Measurements from ENCODE around the gene UBXN10. TPM values are rescaled to one million over a fixed set of nuclear protein-coding genes. Genes with fewer than 3 reads are reported as not detected.
"Not testable (repeated sequence)": the region's sequence is repeated elsewhere in the genome, so short reads cannot be mapped to it uniquely, and the experiment has no call there.

Gene UBXN10
- total and polyA plus RNA-seq, 7 donors: 0.04 to 0.48 (median 0.17) TPM

DNA sequence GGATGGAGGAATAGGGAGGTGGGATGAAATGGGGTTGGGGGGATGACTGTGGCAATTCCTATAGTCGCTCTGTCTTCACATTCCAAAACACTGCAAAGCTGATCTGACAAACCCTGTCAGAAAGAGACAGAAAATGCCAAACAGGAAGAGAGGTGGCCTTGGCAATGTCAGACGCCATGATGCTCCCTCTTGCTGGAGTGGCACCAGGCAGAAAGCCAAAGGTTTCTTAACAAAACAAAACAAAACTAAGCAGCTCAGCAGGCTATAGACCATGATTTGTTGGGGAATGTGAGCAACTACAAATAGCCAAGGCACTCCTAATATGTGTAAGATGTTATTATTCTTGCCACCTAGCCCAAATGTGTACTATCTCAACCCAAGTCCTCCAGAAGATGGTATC is 43.3 kb downstream of the UBXN10 start:
- Histone ChIP-seq H3K4me1 (no peaks in the 10 kb centered on the region), H3K9me3 (no peaks in the 10 kb centered on the region), H3K27ac (no peak overlapping the region), H3K36me3 (ENCODE audit: insufficient read depth in 1 of 2, low read depth in 1 of 2) (no peaks in the 10 kb centered on the region), H3K4me3 (no peak overlapping the region), H3K27me3 (ENCODE audit: insufficient read depth in 3 of 3, low read length in 2 of 3) (peaks cover 0 to 34% (median 7%) of the 10 kb centered on the region in 3 donors)
- no peak for DNase-seq
- no peak for ATAC-seq
- TF ChIP-seq, protein P1, sequence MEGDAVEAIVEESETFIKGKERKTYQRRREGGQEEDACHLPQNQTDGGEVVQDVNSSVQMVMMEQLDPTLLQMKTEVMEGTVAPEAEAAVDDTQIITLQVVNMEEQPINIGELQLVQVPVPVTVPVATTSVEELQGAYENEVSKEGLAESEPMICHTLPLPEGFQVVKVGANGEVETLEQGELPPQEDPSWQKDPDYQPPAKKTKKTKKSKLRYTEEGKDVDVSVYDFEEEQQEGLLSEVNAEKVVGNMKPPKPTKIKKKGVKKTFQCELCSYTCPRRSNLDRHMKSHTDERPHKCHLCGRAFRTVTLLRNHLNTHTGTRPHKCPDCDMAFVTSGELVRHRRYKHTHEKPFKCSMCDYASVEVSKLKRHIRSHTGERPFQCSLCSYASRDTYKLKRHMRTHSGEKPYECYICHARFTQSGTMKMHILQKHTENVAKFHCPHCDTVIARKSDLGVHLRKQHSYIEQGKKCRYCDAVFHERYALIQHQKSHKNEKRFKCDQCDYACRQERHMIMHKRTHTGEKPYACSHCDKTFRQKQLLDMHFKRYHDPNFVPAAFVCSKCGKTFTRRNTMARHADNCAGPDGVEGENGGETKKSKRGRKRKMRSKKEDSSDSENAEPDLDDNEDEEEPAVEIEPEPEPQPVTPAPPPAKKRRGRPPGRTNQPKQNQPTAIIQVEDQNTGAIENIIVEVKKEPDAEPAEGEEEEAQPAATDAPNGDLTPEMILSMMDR (IDR thresholded peaks at IDR 0.05): no peak
- intact Hi-C loops (cut with DNase I): no loop called here
- 54 to 75% (median 59%) methylated on average over 2 of the region's 2 CpGs for WGBS, 3 donors

DNA sequence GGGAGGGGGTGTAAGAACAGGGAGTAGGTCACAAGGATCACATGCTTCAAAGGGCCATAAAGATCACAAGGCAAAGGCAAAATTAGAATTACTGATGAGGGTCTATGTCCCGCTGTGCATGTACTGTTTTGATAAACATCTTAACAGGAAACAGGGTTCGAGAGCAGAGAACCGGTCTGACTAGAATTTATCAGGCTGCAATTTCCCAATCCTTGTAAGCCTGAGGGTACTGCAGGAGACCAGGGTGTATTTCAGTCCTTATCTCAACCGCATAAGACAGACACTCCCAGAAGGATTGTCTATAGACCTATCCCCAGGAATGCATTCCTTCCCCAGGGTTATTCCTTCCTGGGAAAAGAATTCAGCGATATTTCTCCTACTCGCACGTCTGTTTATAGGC is 46.7 kb downstream of the UBXN10 start:
- intact Hi-C loops (cut with DNase I): loop anchor here in 1 of 2 donors (5.0 kb wide), 1 partner anchor 260 kb away; no protein-coding TSS in a partner anchor
- WGBS, 3 donors: 50 to 61% (median 55%) methylated on average over 7 of the region's 7 CpGs
- H3K27me3 ChIP-seq (ENCODE audit: insufficient read depth in 3 of 3, low read length in 2 of 3): peaks cover 0 to 24% (median 4%) of the 10 kb centered on the region in 3 donors
- H3K4me1 ChIP-seq; H3K9me3 ChIP-seq; H3K4me3 ChIP-seq; H3K36me3 ChIP-seq (ENCODE audit: insufficient read depth in 1 of 2, low read depth in 1 of 2); ATAC-seq; DNase-seq; H3K27ac ChIP-seq: not testable (repeated sequence)

DNA sequence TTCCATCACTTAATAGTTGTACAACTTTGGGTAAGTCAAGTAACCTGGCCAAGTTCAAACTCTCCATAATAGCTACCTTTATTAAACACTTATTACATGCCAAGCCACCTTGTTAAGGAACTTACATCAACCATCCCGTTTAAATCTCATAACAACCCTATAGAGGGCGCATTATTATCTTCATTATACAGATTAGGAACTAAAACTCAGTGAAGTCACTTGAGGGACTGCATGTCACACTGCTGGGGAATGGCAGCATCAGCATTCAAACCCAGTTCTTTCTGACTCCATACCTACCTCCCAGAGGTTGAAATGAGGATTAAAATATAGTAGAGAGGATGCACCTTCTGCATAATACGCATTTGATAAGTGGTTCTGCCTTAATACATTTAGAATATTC is 47.5 kb downstream of the UBXN10 start:
- intact Hi-C loops (cut with DNase I): loop anchor here in 1 of 2 donors (5.0 kb wide), 1 partner anchor 259 kb away; no protein-coding TSS in a partner anchor
- H3K4me1 ChIP-seq: no peaks in the 10 kb centered on the region
- H3K9me3 ChIP-seq: no peaks in the 10 kb centered on the region
- no peak for DNase-seq
- no peak for ATAC-seq
- no peak overlapping the region for H3K27ac ChIP-seq
- H3K36me3 ChIP-seq (ENCODE audit: insufficient read depth in 1 of 2, low read depth in 1 of 2): no peaks in the 10 kb centered on the region
- WGBS, 3 donors: 34 to 40% (median 36%) methylated on average over 3 of the region's 3 CpGs
- H3K4me3 ChIP-seq: no peak overlapping the region
- TF ChIP-seq, protein P1 (IDR thresholded peaks at IDR 0.05): peak; percentile 28
- peaks cover 0 to 19% (median 4%) of the 10 kb centered on the region in 3 donors for H3K27me3 ChIP-seq (ENCODE audit: insufficient read depth in 3 of 3, low read length in 2 of 3)

DNA sequence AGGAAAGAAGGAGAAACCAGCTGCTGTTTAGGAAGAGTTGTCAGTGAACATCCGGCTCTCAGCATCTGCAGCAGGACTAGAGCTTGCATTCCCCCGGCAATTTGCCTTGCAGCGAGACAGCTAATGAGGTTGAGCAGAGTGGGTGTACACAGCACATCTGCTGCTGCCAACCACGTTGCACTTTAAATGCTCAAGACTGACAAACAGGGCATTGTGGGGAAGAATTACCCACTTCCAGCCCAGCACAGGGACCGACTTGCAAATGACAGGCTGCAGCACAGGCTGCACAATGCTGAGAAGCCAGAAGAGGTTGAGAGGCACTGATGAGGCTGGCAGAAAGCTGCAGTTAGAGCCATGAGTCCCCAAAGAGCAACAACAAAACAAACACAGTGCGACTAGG is 48.0 kb downstream of the UBXN10 start:
- H3K27me3 ChIP-seq (ENCODE audit: insufficient read depth in 3 of 3, low read length in 2 of 3): peaks cover 0 to 19% (median 4%) of the 10 kb centered on the region in 3 donors
- ATAC-seq (no peak), DNase-seq (no peak)
- no peak overlapping the region for H3K27ac ChIP-seq
- H3K36me3 ChIP-seq (ENCODE audit: insufficient read depth in 1 of 2, low read depth in 1 of 2): no peaks in the 10 kb centered on the region
- no peaks in the 10 kb centered on the region for H3K4me1 ChIP-seq
- 13 to 18% (median 13%) methylated on average over 6 of the region's 6 CpGs for WGBS, 3 donors
- intact Hi-C loops (cut with DNase I): loop anchor here in 1 of 2 donors (5.0 kb wide), 1 partner anchor 258 kb away; no protein-coding TSS in a partner anchor
- TF ChIP-seq, protein P1 (IDR thresholded peaks at IDR 0.05): no peak
- no peak overlapping the region for H3K4me3 ChIP-seq
- H3K9me3 ChIP-seq: no peaks in the 10 kb centered on the region

DNA sequence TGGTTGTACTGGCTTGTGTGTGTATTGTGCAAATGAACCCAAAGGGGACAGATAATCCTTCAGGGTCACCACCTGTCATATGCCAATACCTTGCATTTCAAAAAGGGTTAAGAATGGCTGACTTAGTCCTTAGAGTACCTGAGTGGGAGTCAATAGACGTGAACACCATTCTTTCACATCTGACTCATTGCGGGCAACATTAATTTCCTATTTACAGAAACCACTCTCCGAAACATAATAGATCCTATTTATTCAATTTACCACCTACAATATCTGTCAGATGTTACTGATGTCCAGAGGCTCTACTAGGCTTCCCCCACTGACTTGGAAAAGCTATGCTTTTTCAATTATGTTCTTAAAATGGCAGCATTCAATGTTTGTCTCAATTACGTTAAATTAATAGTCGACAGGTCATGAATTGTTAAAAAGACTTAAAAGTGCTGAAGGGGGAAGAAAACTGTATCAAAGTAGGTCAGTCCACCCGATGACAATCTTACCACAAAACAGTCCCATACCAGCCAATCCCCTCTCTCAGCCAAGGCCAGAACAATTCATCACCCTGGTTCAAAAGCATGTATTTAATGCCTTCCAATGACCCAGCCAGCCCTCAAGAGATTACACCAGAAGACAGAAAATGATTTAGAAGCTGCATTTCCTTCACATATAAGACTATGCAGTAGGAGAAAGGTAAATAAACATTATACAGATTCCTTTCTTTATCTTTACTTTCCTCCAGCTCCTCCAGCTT is 49.1 kb downstream of the UBXN10 start:
- no peak overlapping the region for H3K4me3 ChIP-seq
- no peaks in the 10 kb centered on the region for H3K9me3 ChIP-seq
- no peaks in the 10 kb centered on the region for H3K4me1 ChIP-seq
- intact Hi-C loops (cut with DNase I): loop anchor here in 1 of 2 donors (5.0 kb wide), 2 partner anchors 257 to 773 kb away; no protein-coding TSS in a partner anchor
- ATAC-seq: no peak
- H3K27ac ChIP-seq: no peak overlapping the region
- no peaks in the 10 kb centered on the region for H3K36me3 ChIP-seq (ENCODE audit: insufficient read depth in 1 of 2, low read depth in 1 of 2)
- TF ChIP-seq, protein P1 (IDR thresholded peaks at IDR 0.05): no peak
- no peak for DNase-seq
- 73 to 85% (median 76%) methylated on average over 6 of the region's 6 CpGs for WGBS, 3 donors
- H3K27me3 ChIP-seq (ENCODE audit: insufficient read depth in 3 of 3, low read length in 2 of 3): peaks cover 0 to 24% (median 2%) of the 10 kb centered on the region in 3 donors

Data from psoas muscle (tissue), 8 donors.